Stomach (tissue), 4 donors: Measurements from ENCODE around the gene NHLRC1.

Source experiments
- POLR2AphosphoS5 ChIP-seq, 3 donors: sonication (generic); formaldehyde crosslinking; IDR thresholded peaks; one replicate each; pipeline ENCODE4 v1.6.1; 2016; ENCODE audit warnings: antibody characterized with exemption in 3 of 3
- TF ChIP-seq, protein P1 (sequence below), 7 experiments: fragments of 450-650 bp in 4 of 7; fragments of 200-600 bp in 3 of 7; sonication (generic) in 3 of 7; IDR thresholded peaks; one replicate each; pipeline ENCODE4 v1.5.1; 2016 to 2019; ENCODE audit warnings: antibody characterized with exemption in 7 of 7, control low read depth in 2 of 7, mild to moderate bottlenecking in 1 of 7

DNA sequence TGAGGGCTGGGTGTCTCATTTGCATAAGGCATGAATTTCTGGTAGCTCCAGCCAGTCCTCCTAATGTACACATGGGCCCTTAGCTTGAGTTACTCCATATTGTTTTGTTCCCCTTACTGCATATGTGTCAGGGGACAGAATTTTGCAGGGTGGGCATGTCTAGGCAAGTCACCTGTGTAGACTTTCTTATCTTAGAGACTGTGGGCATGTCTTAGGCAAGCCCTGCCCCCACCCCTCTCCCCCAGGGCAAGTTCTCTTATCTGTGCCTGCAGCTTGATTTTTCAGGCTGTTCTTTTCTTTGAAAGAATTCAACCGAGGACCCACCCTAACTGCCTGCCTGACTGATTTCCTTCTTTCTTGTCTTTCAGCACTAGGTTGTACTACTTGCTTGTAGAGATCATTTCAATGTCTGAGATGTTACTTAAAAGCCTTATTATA lies 32.1 kb downstream of the NHLRC1 start:
- TF ChIP-seq, protein P1, sequence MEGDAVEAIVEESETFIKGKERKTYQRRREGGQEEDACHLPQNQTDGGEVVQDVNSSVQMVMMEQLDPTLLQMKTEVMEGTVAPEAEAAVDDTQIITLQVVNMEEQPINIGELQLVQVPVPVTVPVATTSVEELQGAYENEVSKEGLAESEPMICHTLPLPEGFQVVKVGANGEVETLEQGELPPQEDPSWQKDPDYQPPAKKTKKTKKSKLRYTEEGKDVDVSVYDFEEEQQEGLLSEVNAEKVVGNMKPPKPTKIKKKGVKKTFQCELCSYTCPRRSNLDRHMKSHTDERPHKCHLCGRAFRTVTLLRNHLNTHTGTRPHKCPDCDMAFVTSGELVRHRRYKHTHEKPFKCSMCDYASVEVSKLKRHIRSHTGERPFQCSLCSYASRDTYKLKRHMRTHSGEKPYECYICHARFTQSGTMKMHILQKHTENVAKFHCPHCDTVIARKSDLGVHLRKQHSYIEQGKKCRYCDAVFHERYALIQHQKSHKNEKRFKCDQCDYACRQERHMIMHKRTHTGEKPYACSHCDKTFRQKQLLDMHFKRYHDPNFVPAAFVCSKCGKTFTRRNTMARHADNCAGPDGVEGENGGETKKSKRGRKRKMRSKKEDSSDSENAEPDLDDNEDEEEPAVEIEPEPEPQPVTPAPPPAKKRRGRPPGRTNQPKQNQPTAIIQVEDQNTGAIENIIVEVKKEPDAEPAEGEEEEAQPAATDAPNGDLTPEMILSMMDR (IDR thresholded peaks at IDR 0.05), result no peak
- no peak for TF ChIP-seq POLR2AphosphoS5 (IDR thresholded peaks at IDR 0.05)
